Activated CD4-positive, alpha-beta T cell treated with anti-CD3 and anti-CD28 coated beads for 24 hours (primary cell): ENCODE data around the gene PHKA2.
A peak's percentile ranks its signal among the peaks of the same experiment; 100 is the strongest.
"Not testable (repeated sequence)": the region's sequence is repeated elsewhere in the genome, so short reads cannot be mapped to it uniquely, and the experiment has no call there.

ENCODE experiments used
- DNase-seq, 2 donors: peaks; one replicate each; pipeline ENCODE4 v3.0.0-alpha.2; 2020; ENCODE audit warnings: low read depth in 2 of 2

Gene PHKA2

GRCh38 chrX:18983666-18984380 lies at the start of gene PHKA2:
Gene PHKA2, minus strand, starts transcription at chrX:18984114. Its CDS starts 182 bp downstream, at chrX:18983932.
- DNase-seq = peak; percentile 6 to 30

- DNase-seq = no peak
Measured at GRCh38 chrX:19030805-19031204, 46.9 kb upstream of the PHKA2 start.

- no peak for DNase-seq
Measured at GRCh38 chrX:19028560-19028959, 44.6 kb upstream of the PHKA2 start.

GRCh38 chrX:19024366-19024765 lies 40.5 kb upstream of the PHKA2 start:
- no peak for DNase-seq

- DNase-seq = no peak
Measured at GRCh38 chrX:19019996-19020395, 36.1 kb upstream of the PHKA2 start.

GRCh38 chrX:19017271-19017670 lies 33.4 kb upstream of the PHKA2 start:
- no peak for DNase-seq

GRCh38 chrX:19016614-19017013 lies 32.7 kb upstream of the PHKA2 start:
- not testable (repeated sequence) for DNase-seq

GRCh38 chrX:19007868-19008267 lies 24.0 kb upstream of the PHKA2 start:
- DNase-seq = no peak

GRCh38 chrX:19007011-19007410 lies 23.1 kb upstream of the PHKA2 start:
- DNase-seq = no peak

- DNase-seq = no peak
Measured at GRCh38 chrX:19005909-19006308, 22.0 kb upstream of the PHKA2 start.

GRCh38 chrX:19003756-19004155 lies 19.8 kb upstream of the PHKA2 start:
- DNase-seq = no peak

- no peak for DNase-seq
Measured at GRCh38 chrX:18998653-18999052, 14.7 kb upstream of the PHKA2 start.

GRCh38 chrX:18997916-18998315 lies 14.0 kb upstream of the PHKA2 start:
- no peak for DNase-seq

GRCh38 chrX:18996536-18996935 lies 12.6 kb upstream of the PHKA2 start:
- no peak for DNase-seq

- DNase-seq = no peak
Measured at GRCh38 chrX:18995221-18995620, 11.3 kb upstream of the PHKA2 start.

- no peak for DNase-seq
Measured at GRCh38 chrX:18994713-18995112, 10.8 kb upstream of the PHKA2 start.

GRCh38 chrX:18992829-18993228 lies 8.9 kb upstream of the PHKA2 start:
- no peak for DNase-seq

GRCh38 chrX:18985186-18985435 lies 1.2 kb upstream of the PHKA2 start:
- no peak for DNase-seq

- DNase-seq = peak; percentile 72 to 77
Measured at GRCh38 chrX:18984381-18985185, 669 bp upstream of the PHKA2 start.

GRCh38 chrX:18981124-18981807 lies 2.6 kb downstream of the PHKA2 start:
- DNase-seq = no peak

- not testable (repeated sequence) for DNase-seq
Measured at GRCh38 chrX:18980262-18980661, 3.7 kb downstream of the PHKA2 start.

GRCh38 chrX:18974993-18975392 lies 8.9 kb downstream of the PHKA2 start:
- no peak for DNase-seq
